PC-9 (cell line): ENCODE data around the gene C10orf143.

Source experiments
- CTCF ChIP-seq: fragments of 200-600 bp; sonication (generic); conservative IDR thresholded peaks from 2 replicates; pipeline ENCODE4 v1.6.1; 2017; ENCODE audit warnings: mixed run types, antibody characterized with exemption, mild to moderate bottlenecking, moderate library complexity
- EZH2 ChIP-seq: fragments of 200-600 bp; sonication (generic); IDR thresholded peaks from 2 replicates; pipeline ENCODE4 v1.8.0; 2017; ENCODE audit warnings: antibody characterized with exemption, low read depth

DNA sequence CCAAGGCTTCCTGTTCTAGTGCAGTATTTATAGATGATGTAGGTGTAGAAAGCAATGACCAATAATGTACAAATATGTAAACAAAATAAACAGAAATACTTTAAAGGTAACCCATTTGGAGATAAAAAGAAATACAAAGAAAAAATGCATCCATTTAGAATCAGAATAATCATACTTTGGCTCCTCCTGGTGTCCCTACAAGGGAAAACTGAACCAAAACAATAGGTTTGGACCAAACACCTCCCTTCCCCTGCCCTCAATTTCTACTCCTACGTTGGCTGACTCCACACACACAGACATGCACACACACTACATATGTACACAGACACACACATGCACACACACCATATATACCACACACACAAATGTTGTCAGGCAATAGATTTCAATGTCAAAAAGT is 36.0 kb downstream of the C10orf143 start:
- TF ChIP-seq CTCF = no peak
- TF ChIP-seq EZH2 = no peak
